ENCODE measurements around the gene ERC2.

Gene ERC2

GRCh38 chr3:56183529-56183928 is 284.7 kb downstream of the ERC2 start:
- no peak overlapping the region for H3K4me3 Mint-ChIP-seq
- H3K27me3 Mint-ChIP-seq: no peaks in the 10 kb centered on the region
- intact Hi-C loops (cut with micrococcal nuclease): no loop called here
- H3K4me1 Mint-ChIP-seq (ENCODE audit: low read depth): no peaks in the 10 kb centered on the region
- no peaks in the 10 kb centered on the region for H3K36me3 Mint-ChIP-seq (ENCODE audit: low read depth)
- no peaks in the 10 kb centered on the region for H3K9me3 Mint-ChIP-seq
- no peak overlapping the region for H3K27ac Mint-ChIP-seq

GRCh38 chr3:56180433-56180832 is 287.8 kb downstream of the ERC2 start:
- H3K9me3 Mint-ChIP-seq: no peaks in the 10 kb centered on the region
- H3K27me3 Mint-ChIP-seq: no peaks in the 10 kb centered on the region
- intact Hi-C loops (cut with micrococcal nuclease): no loop called here
- H3K36me3 Mint-ChIP-seq (ENCODE audit: low read depth): no peaks in the 10 kb centered on the region
- no peak overlapping the region for H3K4me3 Mint-ChIP-seq
- H3K4me1 Mint-ChIP-seq (ENCODE audit: low read depth): no peaks in the 10 kb centered on the region
- H3K27ac Mint-ChIP-seq: no peak overlapping the region

DNA sequence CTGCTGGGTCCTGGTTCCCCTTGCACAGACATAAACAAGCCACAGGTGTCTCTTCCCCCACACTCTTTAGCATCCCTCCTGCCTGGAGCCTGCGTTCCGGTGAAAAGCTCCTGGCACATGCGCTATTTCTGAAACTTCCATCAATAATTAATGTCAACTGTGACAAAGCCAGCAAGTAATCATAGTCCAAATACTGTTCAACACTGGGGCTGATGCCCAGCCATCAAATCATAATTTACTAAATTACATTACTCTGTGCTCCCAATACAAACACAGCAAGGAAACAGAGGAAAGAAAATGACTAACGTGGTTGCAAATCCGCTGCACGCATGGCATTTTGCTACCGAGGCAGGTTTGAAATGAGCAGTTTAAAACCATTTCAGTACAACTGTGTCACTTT is 294.7 kb downstream of the ERC2 start:
- Mint-ChIP-seq H3K27me3 (peaks cover 7% of the 10 kb centered on the region), H3K4me3 (no peak overlapping the region), H3K27ac (no peak overlapping the region), H3K9me3 (no peaks in the 10 kb centered on the region), H3K4me1 (ENCODE audit: low read depth) (no peaks in the 10 kb centered on the region), H3K36me3 (ENCODE audit: low read depth) (no peaks in the 10 kb centered on the region)
- intact Hi-C loops (cut with micrococcal nuclease): no loop called here

DNA sequence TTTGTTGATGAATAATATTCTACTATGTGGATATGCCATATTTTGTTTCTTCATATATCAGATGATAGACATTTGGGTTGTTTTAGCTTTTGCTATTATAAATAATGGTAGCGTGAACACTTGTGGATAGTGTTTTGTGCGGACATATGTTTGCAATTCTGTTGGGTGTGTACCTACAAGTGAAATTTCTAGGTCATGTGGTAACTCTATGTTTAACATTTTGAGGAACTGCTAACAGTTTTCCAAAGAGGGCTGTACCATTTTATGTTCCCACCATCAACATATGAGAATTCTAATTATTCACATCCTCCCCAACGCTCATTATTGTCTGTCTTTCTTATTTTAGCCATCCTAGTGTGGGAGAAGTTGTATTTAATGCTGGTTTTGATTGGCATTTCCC is 303.8 kb downstream of the ERC2 start:
- Mint-ChIP-seq H3K27me3 (peaks cover 2% of the 10 kb centered on the region), H3K4me1 (ENCODE audit: low read depth) (no peaks in the 10 kb centered on the region), H3K36me3 (ENCODE audit: low read depth) (no peaks in the 10 kb centered on the region), H3K27ac (no peak overlapping the region), H3K4me3 (no peak overlapping the region), H3K9me3 (peaks cover 37% of the 10 kb centered on the region)
- intact Hi-C loops (cut with micrococcal nuclease): no loop called here

DNA sequence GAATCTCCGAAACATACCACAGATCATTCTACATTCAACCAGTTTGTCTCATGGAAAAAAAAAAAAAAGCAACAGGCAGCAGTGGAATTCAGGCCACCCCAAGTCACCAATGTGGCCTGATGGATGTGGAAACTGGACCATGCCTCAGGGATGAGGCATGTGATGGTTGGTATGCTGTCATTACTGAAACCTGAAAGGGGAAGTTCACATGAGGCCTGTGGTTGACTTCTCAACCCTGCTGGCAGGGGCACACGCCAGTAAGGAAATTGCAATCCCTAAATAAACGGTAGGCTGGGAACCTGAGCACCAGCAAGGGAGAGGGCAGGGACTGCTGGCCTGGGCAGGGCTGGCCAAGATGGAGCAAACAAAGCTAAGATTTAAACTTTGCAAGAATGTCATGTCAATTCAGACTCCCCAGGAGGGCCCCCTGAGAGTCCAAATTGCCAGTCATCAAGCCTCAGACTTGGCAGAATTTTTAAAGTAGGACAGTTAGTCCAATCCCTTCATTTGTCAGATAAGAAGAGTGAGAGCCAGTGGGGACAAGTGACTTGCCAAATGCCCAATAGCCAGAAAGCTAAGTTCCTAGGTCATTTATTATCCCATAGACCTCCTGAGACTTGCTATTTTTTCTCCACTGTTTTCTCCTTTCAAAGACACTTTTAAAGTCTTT is 310.4 kb downstream of the ERC2 start:
- Mint-ChIP-seq H3K4me1 (ENCODE audit: low read depth) (peaks cover 16% of the 10 kb centered on the region), H3K9me3 (peaks cover 27% of the 10 kb centered on the region), H3K27ac (no peak overlapping the region), H3K4me3 (no peak overlapping the region), H3K27me3 (no peaks in the 10 kb centered on the region), H3K36me3 (ENCODE audit: low read depth) (no peaks in the 10 kb centered on the region)
- intact Hi-C loops (cut with micrococcal nuclease): no loop called here

- Mint-ChIP-seq H3K27ac (no peak overlapping the region), H3K27me3 (peaks cover 2% of the 10 kb centered on the region), H3K36me3 (ENCODE audit: low read depth) (no peaks in the 10 kb centered on the region), H3K4me3 (no peak overlapping the region), H3K4me1 (ENCODE audit: low read depth) (peaks cover 16% of the 10 kb centered on the region), H3K9me3 (no peaks in the 10 kb centered on the region)
- intact Hi-C loops (cut with micrococcal nuclease): no loop called here
These were observed 314.0 kb downstream of the ERC2 start for GRCh38 chr3:56154297-56154696.

GRCh38 chr3:56147354-56147753 is 320.9 kb downstream of the ERC2 start:
- peaks cover 12% of the 10 kb centered on the region for H3K27me3 Mint-ChIP-seq
- intact Hi-C loops (cut with micrococcal nuclease): no loop called here
- peaks cover 6% of the 10 kb centered on the region for H3K9me3 Mint-ChIP-seq
- H3K36me3 Mint-ChIP-seq (ENCODE audit: low read depth): no peaks in the 10 kb centered on the region
- H3K27ac Mint-ChIP-seq: no peak overlapping the region
- no peaks in the 10 kb centered on the region for H3K4me1 Mint-ChIP-seq (ENCODE audit: low read depth)
- H3K4me3 Mint-ChIP-seq: no peak overlapping the region

GRCh38 chr3:56145410-56145809 is 322.9 kb downstream of the ERC2 start:
- no peaks in the 10 kb centered on the region for H3K36me3 Mint-ChIP-seq (ENCODE audit: low read depth)
- peaks cover 6% of the 10 kb centered on the region for H3K9me3 Mint-ChIP-seq
- H3K27me3 Mint-ChIP-seq: peaks cover 12% of the 10 kb centered on the region
- H3K4me1 Mint-ChIP-seq (ENCODE audit: low read depth): no peaks in the 10 kb centered on the region
- no peak overlapping the region for H3K4me3 Mint-ChIP-seq
- intact Hi-C loops (cut with micrococcal nuclease): no loop called here
- H3K27ac Mint-ChIP-seq: no peak overlapping the region

- H3K27me3 Mint-ChIP-seq: peaks cover 14% of the 10 kb centered on the region
- peaks cover 6% of the 10 kb centered on the region for H3K9me3 Mint-ChIP-seq
- no peak overlapping the region for H3K27ac Mint-ChIP-seq
- no peaks in the 10 kb centered on the region for H3K36me3 Mint-ChIP-seq (ENCODE audit: low read depth)
- intact Hi-C loops (cut with micrococcal nuclease): no loop called here
- H3K4me1 Mint-ChIP-seq (ENCODE audit: low read depth): no peaks in the 10 kb centered on the region
- no peak overlapping the region for H3K4me3 Mint-ChIP-seq
These were observed 323.5 kb downstream of the ERC2 start for GRCh38 chr3:56144805-56145204.

DNA sequence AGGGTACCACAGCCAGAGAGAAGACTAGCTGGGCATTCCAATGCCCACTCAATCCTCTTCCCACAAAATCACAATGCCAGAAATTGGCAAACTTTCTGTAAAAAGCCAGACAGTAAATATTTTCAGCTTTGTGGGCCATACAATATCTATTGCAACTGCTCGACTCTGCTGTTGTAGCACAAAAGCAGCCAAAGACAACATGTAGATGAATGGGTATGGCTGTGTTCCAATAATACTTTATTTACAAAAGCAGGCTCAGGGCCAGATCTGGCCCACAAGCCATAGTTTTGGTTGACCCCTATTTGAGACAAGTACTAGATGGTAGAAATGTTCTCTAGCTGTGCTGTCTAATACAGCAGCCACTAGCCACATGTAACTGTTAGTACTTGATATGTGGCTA is 330.9 kb downstream of the ERC2 start:
- no peak overlapping the region for H3K27ac Mint-ChIP-seq
- H3K4me1 Mint-ChIP-seq (ENCODE audit: low read depth): no peaks in the 10 kb centered on the region
- no peaks in the 10 kb centered on the region for H3K36me3 Mint-ChIP-seq (ENCODE audit: low read depth)
- H3K9me3 Mint-ChIP-seq: no peaks in the 10 kb centered on the region
- H3K4me3 Mint-ChIP-seq: no peak overlapping the region
- peaks cover 2% of the 10 kb centered on the region for H3K27me3 Mint-ChIP-seq
- intact Hi-C loops (cut with micrococcal nuclease): no loop called here

- H3K27ac Mint-ChIP-seq: no peak overlapping the region
- no peaks in the 10 kb centered on the region for H3K36me3 Mint-ChIP-seq (ENCODE audit: low read depth)
- no peaks in the 10 kb centered on the region for H3K4me1 Mint-ChIP-seq (ENCODE audit: low read depth)
- no peaks in the 10 kb centered on the region for H3K9me3 Mint-ChIP-seq
- no peak overlapping the region for H3K4me3 Mint-ChIP-seq
- intact Hi-C loops (cut with micrococcal nuclease): no loop called here
- peaks cover 2% of the 10 kb centered on the region for H3K27me3 Mint-ChIP-seq
These were observed 331.8 kb downstream of the ERC2 start for GRCh38 chr3:56136514-56136913.

DNA sequence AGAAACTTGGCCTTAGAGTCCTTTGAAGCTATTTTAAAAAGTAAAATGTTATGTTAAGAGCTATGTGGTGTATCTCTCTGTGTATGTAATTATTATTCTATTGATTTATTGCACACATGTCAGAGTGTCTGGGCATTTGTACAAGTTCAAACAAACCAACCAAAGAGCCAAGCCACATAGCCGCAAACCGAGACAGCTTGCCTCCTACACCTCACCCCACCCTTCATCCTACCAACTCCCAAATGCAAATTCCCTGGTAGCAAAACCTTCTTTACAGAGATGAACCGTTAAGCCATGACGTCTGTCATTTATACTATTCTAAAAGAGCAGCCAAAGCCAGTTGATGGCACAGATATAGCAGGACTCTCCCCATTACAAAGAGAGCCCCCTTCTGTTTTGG is 332.3 kb downstream of the ERC2 start:
- Mint-ChIP-seq H3K27ac (no peak overlapping the region), H3K9me3 (no peaks in the 10 kb centered on the region), H3K27me3 (peaks cover 2% of the 10 kb centered on the region), H3K4me3 (no peak overlapping the region), H3K36me3 (ENCODE audit: low read depth) (no peaks in the 10 kb centered on the region), H3K4me1 (ENCODE audit: low read depth) (no peaks in the 10 kb centered on the region)
- intact Hi-C loops (cut with micrococcal nuclease): no loop called here

- Mint-ChIP-seq H3K4me3 (no peak overlapping the region), H3K36me3 (ENCODE audit: low read depth) (no peaks in the 10 kb centered on the region), H3K27me3 (peaks cover 3% of the 10 kb centered on the region), H3K9me3 (no peaks in the 10 kb centered on the region), H3K27ac (no peak overlapping the region), H3K4me1 (ENCODE audit: low read depth) (no peaks in the 10 kb centered on the region)
- intact Hi-C loops (cut with micrococcal nuclease): no loop called here
These were observed 334.8 kb downstream of the ERC2 start for GRCh38 chr3:56133423-56133822.

DNA sequence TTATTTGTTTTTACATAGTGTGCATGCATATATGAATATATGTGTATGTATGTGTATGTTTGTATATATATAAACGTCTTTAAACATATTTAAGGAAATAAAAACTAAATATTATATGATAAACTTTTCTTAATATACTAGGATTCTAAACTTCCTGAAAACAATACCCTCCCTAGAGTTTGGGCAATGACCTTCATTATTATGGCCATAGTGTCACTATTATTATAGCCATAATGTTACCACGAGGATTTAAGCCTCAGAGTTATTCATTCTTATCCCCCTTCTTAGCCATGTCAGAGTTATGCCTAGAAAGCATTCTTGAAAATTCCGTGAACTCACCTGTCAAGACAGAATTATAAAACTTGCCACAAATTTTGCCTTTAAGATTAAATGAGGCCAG is 335.5 kb downstream of the ERC2 start:
- H3K27me3 Mint-ChIP-seq: peaks cover 4% of the 10 kb centered on the region

DNA sequence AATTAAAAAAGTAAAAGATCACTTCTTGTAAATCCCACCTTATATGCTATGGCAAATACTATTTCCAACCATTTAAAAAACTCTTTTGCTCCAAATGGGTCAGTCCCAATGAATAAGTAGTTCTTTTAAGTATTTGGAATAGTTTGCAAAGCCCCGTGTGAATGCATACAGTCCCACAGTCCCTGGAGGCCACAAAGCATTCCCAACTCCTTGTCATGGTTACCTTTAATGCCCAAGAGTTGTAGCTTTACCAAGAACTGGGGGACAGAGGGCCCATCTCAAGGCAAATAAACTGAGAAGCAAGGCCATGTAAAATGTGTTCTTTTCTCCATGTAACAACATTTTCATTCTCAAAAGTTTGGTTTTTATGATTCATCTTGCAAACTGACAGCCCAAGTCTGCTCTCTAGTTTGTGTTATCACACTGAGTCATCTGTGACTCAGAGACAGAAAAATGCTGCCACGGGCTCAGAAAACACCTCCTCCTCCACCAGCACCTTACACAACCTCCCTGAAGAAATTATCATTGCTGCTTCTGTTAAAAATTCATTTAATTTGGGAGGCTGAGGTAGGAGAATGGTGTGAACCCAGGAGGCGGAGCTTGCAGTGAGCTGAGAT is 336.2 kb downstream of the ERC2 start:
- Mint-ChIP-seq H3K36me3 (ENCODE audit: low read depth) (no peaks in the 10 kb centered on the region), H3K9me3 (no peaks in the 10 kb centered on the region), H3K4me1 (ENCODE audit: low read depth) (no peaks in the 10 kb centered on the region), H3K27me3 (peaks cover 4% of the 10 kb centered on the region), H3K27ac (no peak overlapping the region), H3K4me3 (no peak overlapping the region)
- intact Hi-C loops (cut with micrococcal nuclease): no loop called here

More for the DNA sequence above, 335.5 kb downstream of the ERC2 start:
- H3K4me1 Mint-ChIP-seq (ENCODE audit: low read depth): no peaks in the 10 kb centered on the region
- no peak overlapping the region for H3K27ac Mint-ChIP-seq
- no peaks in the 10 kb centered on the region for H3K36me3 Mint-ChIP-seq (ENCODE audit: low read depth)
- intact Hi-C loops (cut with micrococcal nuclease): no loop called here
- no peaks in the 10 kb centered on the region for H3K9me3 Mint-ChIP-seq
- no peak overlapping the region for H3K4me3 Mint-ChIP-seq
